IPS-18a (cell line): ENCODE results near the gene TANGO2.

Experiments
- H3K27ac ChIP-seq: one replicate; pipeline ENCODE4 v1.5.1; 2013; ENCODE audit warnings: low read length
- H3K27me3 ChIP-seq: one replicate; pipeline ENCODE4 v1.6.1; 2013; ENCODE audit warnings: mild to moderate bottlenecking, low read length; ENCODE audit not compliant: control insufficient read depth, insufficient read depth
- H3K36me3 ChIP-seq: one replicate; pipeline ENCODE4 v1.6.1; 2013; ENCODE audit warnings: low read depth, low read length; ENCODE audit not compliant: control insufficient read depth
- H3K4me1 ChIP-seq: one replicate; pipeline ENCODE4 v1.6.1; 2013; ENCODE audit warnings: low read depth, low read length; ENCODE audit not compliant: control insufficient read depth
- H3K4me3 ChIP-seq: one replicate; pipeline ENCODE4 v1.5.1; 2013; ENCODE audit warnings: low read length
- H3K9ac ChIP-seq: one replicate; pipeline ENCODE4 v1.6.1; 2013; ENCODE audit warnings: mild to moderate bottlenecking, low read length, moderate library complexity
- H3K9me3 ChIP-seq: one replicate; pipeline ENCODE4 v1.6.1; 2013; ENCODE audit warnings: low read depth, low read length; ENCODE audit not compliant: control insufficient read depth

The TANGO2 gene

DNA sequence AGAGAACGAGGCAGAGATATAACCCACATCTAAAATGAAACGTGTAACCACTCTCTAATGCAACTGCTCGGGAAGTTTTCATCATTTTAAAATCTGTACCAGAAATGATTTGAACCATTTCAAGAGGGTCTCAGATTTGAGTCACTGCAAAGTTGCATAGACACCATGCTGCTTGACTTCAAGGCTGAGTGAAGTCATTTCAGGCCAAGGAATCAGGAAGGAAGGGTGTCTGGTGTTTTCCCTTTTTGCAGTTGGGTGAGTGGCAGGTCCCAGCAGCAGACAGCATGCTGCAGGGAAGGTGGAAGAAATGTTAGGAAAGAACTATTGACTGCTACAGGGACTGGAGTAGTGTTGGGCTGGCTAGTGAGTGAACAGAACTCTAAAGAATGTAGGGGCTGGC lies 16.5 kb downstream of the TANGO2 start:
- Histone ChIP-seq H3K27me3 (no peaks in the 10 kb centered on the region), H3K27ac (no peak overlapping the region), H3K9ac (no peak overlapping the region), H3K9me3 (no peaks in the 10 kb centered on the region), H3K36me3 (no peaks in the 10 kb centered on the region), H3K4me1 (no peaks in the 10 kb centered on the region), H3K4me3 (no peak overlapping the region)

- no peaks in the 10 kb centered on the region for H3K9me3 ChIP-seq
- H3K4me3 ChIP-seq: no peak overlapping the region
- H3K4me1 ChIP-seq: no peaks in the 10 kb centered on the region
- no peak overlapping the region for H3K27ac ChIP-seq
- no peak overlapping the region for H3K9ac ChIP-seq
- no peaks in the 10 kb centered on the region for H3K36me3 ChIP-seq
- H3K27me3 ChIP-seq: no peaks in the 10 kb centered on the region
Observed at GRCh38 chr22:20038574-20038973, 17.7 kb downstream of the TANGO2 start.

DNA sequence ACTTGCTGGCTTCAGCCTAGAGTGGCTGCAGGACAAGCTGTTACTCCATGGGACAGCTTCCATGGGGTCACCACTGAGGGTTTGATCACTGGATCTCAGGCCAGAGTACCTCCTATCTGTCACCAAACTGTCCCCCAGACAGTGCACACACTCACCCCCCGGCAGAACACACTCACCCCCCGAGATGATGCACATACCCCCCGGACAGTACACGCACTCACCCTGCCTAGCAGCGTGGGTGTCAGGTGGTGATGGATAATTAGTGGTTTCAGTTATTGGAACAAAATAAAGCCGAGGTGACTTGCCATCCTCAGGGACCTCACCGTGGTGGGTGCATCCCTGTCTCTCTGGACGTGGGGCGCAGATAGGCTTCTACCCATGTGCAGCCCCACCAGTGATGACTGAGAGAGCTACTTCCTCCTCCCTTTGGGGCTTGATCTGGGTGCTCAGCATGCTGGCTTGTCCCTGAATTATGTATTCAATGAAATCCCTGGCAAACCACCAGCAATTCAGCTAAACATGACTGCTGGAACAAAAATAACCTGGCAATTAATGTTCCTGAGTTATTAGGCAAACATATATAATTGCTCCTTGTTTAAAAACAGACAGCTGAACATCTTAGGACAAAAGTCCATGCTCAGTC lies 18.9 kb downstream of the TANGO2 start:
- H3K4me1 ChIP-seq: no peaks in the 10 kb centered on the region
- no peak overlapping the region for H3K4me3 ChIP-seq
- no peaks in the 10 kb centered on the region for H3K9me3 ChIP-seq
- H3K27me3 ChIP-seq: no peaks in the 10 kb centered on the region
- H3K9ac ChIP-seq: no peak overlapping the region
- H3K36me3 ChIP-seq: no peaks in the 10 kb centered on the region
- H3K27ac ChIP-seq: no peak overlapping the region

DNA sequence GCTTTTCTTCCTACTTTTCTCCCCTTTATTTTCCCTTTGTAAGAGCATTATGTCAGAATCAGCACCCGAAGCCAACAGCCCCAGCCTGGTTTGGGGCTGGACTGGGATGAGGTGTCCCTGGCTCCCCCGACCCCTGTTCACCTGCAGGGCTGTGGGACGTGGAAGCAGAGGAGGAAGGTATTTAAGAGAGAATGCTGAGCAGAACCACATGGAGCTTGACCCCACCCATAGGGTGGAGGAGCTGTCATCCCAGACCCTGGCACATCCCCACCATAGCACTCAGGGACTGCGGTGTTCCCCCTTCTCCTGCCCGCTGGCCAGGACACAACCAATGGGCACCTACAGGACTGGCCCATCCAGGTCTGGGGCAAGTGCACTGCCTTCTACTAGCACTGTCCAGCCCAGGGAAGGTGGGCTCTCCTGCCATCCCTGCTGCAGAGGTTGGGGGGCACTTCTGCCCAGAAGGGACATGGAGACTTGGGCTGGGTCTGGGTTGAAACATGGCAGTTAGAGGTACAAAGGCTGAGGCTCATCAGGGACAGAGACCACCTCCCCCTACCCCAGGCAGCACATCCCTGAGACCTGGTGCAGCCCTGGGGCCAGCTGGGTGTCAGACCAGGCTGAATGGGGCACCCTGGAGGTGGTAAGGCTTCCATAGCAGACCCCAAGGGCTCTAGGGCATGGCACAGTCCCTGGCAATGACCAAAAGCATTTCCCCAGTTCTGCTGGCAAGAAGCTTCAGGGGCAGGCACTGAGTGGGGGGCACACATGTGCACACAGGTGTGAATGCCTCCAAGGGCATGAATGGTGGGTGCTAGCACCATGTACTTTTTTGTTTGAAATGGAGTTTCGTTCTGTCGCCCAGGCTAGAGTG lies 19.7 kb downstream of the TANGO2 start:
- Histone ChIP-seq H3K27ac (no peak overlapping the region), H3K27me3 (no peaks in the 10 kb centered on the region), H3K9me3 (no peaks in the 10 kb centered on the region), H3K36me3 (no peaks in the 10 kb centered on the region), H3K4me3 (no peak overlapping the region), H3K4me1 (no peaks in the 10 kb centered on the region), H3K9ac (no peak overlapping the region)

DNA sequence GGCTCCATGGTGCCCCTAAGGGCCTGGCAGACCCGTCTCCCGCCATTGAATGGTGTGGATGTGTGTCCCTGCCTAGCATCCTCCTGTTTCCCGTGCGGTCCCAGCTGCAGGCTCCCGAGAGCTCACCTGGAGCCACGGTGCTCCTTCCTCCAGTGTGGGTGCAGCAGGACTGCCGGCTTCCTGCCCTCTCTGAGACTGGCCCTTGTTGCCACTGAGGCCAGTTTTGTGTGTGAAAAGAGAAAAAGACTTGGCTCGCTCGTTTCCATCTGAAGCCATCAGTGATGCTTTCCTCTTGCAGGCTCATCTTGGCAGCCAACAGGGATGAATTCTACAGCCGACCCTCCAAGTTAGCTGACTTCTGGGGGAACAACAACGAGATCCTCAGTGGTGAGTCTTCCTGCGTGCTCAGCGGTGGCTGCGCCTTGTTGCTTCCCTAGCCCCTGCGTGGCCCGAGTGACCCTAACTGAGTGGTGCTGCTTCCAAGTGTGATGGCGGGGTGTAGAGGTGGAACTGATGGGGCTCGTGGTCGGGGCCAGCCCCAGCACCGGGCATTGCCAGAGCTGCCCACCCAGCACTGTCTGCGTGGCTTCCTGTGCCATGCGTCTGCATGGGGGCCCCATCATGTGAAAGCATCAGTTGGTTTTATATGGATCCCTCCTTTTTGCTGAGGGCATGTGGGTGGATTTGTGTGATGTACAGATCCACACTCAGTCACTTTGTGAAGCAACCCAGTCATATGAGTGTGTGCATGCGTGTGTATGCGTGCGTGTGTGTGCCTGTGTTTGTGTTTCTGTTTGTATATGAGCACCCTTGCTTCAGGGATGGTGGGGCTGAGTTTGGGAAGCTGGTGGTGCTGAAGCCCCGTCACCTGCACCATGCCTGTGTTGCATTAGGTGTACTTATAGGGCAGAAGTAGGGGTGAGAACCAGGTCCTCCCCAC lies 22.4 kb downstream of the TANGO2 start:
- H3K4me3 ChIP-seq: no peak overlapping the region
- no peaks in the 10 kb centered on the region for H3K36me3 ChIP-seq
- no peaks in the 10 kb centered on the region for H3K4me1 ChIP-seq
- no peaks in the 10 kb centered on the region for H3K27me3 ChIP-seq
- H3K9me3 ChIP-seq: no peaks in the 10 kb centered on the region
- H3K27ac ChIP-seq: no peak overlapping the region
- no peak overlapping the region for H3K9ac ChIP-seq

- H3K36me3 ChIP-seq: no peaks in the 10 kb centered on the region
- H3K4me3 ChIP-seq: no peak overlapping the region
- H3K27ac ChIP-seq: no peak overlapping the region
- H3K9me3 ChIP-seq: no peaks in the 10 kb centered on the region
- H3K27me3 ChIP-seq: no peaks in the 10 kb centered on the region
- no peak overlapping the region for H3K9ac ChIP-seq
- H3K4me1 ChIP-seq: no peaks in the 10 kb centered on the region
Observed at GRCh38 chr22:20043997-20044342, 23.1 kb downstream of the TANGO2 start.

- H3K9ac ChIP-seq: no peak overlapping the region
- no peak overlapping the region for H3K27ac ChIP-seq
- H3K36me3 ChIP-seq: no peaks in the 10 kb centered on the region
Observed at GRCh38 chr22:20044495-20045151, 23.7 kb downstream of the TANGO2 start.

DNA sequence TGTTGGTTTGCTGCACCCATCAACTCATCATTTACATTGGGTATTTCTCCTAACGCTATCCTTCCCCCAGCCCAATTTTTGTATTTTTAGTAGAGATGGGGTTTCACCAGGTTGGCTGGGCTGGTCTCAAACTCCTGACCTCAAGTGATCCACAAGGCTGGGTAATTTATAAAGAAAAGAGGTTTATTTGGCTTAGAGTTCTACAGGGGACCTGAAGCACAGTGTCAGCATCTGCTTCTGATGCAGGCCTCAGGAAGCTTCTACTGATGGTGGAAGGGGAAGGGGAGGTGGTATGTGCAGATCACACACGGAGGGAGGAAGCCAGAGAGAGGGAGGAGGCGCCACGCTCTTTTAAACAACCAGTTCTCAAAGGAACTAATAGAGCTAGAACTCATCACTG lies 25.8 kb downstream of the TANGO2 start:
- Histone ChIP-seq H3K27me3 (no peaks in the 10 kb centered on the region), H3K4me1 (no peaks in the 10 kb centered on the region), H3K9me3 (no peaks in the 10 kb centered on the region), H3K27ac (no peak overlapping the region), H3K4me3 (no peak overlapping the region), H3K9ac (no peak overlapping the region), H3K36me3 (no peaks in the 10 kb centered on the region)

More at GRCh38 chr22:20044495-20045151, 23.7 kb downstream of the TANGO2 start:
- Histone ChIP-seq H3K9me3 (no peaks in the 10 kb centered on the region), H3K4me3 (no peak overlapping the region), H3K27me3 (no peaks in the 10 kb centered on the region), H3K4me1 (no peaks in the 10 kb centered on the region)

GRCh38 chr22:20051927-20052308 lies 31.0 kb downstream of the TANGO2 start:
- H3K9me3 ChIP-seq: no peaks in the 10 kb centered on the region
- H3K36me3 ChIP-seq: no peaks in the 10 kb centered on the region
- H3K27me3 ChIP-seq: no peaks in the 10 kb centered on the region
- no peak overlapping the region for H3K27ac ChIP-seq
- H3K4me3 ChIP-seq: no peak overlapping the region
- no peak overlapping the region for H3K9ac ChIP-seq
- H3K4me1 ChIP-seq: no peaks in the 10 kb centered on the region

- no peaks in the 10 kb centered on the region for H3K4me1 ChIP-seq
- no peaks in the 10 kb centered on the region for H3K36me3 ChIP-seq
- H3K9ac ChIP-seq: no peak overlapping the region
- no peak overlapping the region for H3K27ac ChIP-seq
- H3K27me3 ChIP-seq: no peaks in the 10 kb centered on the region
- no peaks in the 10 kb centered on the region for H3K9me3 ChIP-seq
- H3K4me3 ChIP-seq: no peak overlapping the region
Observed at GRCh38 chr22:20052309-20053259, 31.7 kb downstream of the TANGO2 start.
